GM21360 (cell line): Measurements from ENCODE around the gene ULK3.

Experiments
- ATAC-seq: cut with Tn5 transposase; IDR thresholded peaks from one replicate; pipeline ENCODE4 v1.9.1; 2021; ENCODE audit warnings: mild to moderate bottlenecking, moderate library complexity; ENCODE audit not compliant: unreplicated experiment

The ULK3 gene

GRCh38 chr15:74841891-74842373 lies 1.0 kb downstream of the ULK3 start:
- ATAC-seq = no peak

DNA sequence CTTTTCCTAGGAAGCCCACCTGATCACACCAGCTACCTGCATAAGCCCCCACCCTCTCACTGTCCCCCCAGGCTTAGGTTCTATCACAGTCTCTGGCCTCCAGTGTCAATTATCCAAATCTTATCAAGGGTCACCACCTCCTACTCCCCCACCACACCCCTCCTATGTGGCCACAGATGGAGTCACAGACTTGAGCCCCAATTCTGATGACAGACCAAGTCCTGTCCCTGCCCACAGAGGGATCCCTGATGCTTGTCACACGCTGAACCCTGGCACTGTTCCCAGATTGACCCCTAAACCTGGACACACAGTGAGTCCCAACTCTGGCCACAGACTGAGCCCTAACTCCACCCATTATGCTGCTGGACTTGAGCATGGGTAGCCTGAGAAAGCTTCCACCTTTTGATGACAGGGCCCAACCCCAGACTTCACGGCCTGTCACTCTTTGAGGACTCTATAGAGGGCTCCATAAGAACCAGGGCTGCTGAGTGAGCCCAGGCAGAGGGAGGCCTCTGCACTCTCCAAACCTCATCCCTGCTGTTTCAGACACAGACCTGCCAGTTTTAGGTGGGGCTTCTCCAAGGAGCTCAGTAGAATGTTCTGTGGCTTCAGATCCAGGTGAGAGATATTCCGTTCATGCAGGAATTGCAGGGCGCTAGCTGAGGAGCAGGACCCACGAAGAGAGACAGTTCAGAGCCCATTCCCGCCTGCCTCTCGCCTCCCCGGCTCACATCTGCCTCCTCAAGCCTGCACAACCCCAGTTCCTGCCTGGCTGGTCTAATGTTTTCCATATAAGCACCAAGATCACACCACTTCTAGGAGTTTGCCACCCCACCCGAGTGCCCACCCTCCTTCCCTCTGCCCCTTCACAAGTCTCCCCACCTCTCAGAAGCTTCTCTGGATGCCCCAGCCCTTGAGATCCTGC lies 1.8 kb downstream of the ULK3 start:
- no peak for ATAC-seq

DNA sequence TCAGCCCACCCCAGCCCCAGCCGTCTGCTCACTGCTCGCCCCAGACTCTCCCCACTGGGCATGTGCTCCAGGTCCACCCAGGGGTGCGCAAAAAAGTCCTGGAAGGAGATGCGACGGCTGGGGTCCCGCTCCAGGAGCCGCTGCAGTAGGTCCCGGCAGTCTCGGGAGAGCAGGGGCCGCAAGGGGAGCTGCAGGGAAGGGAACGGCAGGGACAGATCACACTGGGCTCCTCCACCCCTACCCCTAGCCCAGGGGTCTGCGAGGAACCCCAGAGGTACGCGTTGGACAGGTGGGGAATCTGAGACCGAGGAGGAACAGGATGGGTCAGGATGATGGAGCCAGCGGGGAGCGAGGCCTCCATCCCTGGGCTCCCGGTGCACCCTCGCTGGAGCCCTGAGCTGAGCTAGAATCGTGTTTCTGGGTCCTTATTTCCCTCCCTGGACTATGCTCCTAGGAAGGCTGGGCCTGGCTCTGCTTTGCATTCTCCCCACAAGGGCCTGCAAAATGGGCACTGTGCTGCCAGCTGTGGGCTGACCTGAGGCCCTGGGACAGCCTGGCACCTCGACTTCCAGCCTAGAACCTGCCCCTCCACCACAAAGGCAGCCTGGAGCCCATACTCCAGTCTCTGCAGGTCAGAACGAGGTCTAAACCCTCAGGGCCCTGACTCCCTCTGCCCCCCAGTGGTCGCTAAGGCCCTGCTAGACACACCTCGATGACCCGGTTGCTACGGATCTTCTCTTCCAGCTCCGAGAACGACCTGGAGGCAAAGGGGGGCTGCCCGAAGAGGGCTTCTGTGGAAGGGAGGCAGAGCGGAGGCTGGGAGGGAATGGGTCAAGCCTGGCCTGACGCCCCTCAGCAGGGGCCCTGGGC lies 3.2 kb downstream of the ULK3 start:
- ATAC-seq = no peak

DNA sequence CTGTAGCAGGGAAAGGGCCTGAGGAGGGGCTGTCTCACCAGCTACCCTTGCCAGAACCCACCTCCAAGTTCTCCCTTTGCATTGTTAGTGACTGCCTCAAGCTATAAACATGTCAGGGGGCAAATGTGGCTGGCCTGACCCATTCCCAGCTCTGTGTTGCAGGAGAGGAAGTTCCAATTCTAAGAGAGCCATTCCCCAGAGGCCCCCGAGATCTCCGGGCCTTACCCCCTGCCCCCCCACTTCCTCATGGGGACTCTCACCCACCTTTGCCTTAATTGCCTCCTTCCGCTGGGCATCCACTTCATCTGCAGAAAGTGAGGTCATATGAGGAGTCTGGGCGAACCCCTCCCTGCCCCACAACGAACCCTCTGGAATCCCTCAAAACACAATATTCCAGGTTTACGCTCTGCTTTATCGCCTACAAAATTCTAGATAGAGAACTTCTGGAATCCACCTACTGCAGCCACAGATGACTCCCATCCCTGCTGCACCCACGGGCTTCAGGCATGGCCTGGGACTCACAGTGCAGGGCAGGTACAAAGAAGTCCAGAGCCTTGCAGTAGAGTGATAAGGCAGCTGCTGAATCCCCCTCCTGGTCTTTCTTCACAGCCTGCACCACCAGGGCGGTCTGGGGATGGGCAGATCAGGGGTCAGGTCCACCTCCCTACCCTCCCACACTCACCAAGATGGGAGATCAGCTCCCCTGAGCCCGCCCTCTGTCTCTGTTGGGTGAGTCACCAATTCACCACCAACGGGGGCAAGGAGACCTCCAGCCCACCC lies 4.0 kb downstream of the ULK3 start:
- no peak for ATAC-seq

DNA sequence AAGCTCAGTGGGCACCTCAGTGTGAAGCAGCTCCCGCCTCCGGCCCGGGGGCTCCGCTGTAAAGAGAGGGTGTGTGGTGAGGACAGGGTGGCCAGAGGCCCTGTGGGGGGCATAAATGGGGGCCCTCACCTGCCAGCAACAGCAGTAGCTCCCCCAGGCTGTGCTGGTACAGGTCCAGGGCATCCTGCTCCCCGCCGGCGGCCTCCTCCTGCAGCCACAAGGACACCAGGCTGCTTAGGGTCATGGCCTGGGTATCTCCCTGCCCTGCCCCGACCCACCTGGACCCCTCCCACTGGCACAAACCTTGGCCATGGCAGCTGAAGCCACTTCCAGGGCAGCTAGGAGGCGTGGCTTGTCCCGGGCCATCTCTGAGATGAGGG lies 4.8 kb downstream of the ULK3 start:
- ATAC-seq = no peak

- ATAC-seq = no peak
Measured at GRCh38 chr15:74837482-74838136, 5.3 kb downstream of the ULK3 start.

- no peak for ATAC-seq
Measured at GRCh38 chr15:74836846-74837245, 6.1 kb downstream of the ULK3 start.

DNA sequence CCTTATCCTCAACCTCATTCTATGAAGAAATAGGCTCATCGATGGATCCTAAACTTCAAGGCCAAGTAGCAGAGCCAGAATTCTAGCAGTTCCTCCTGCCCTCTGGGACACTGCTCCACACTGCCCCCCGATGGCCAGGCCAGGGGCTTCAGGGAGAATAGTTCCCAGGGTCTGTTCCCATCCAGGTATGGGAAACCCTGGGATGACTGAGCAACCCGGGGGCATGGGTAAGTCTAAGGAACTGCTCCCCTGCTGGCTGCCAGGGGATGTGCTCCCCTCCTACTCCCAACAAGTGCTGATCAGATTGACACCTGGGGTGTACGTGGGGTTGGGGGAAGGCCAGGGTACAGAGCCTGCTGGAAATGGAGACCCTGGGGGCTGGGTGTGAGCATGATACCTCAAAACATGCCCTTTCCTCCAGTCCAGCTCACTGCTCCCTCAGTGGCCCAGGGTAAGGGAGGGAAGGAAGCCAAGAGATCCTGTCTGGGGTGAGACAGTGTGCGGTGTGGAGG lies 7.6 kb downstream of the ULK3 start:
- ATAC-seq = no peak

GRCh38 chr15:74833376-74834107 lies 9.4 kb downstream of the ULK3 start:
- no peak for ATAC-seq

GRCh38 chr15:74832826-74833225 lies 10.1 kb downstream of the ULK3 start:
- ATAC-seq = no peak

GRCh38 chr15:74831813-74832495 lies 11.0 kb downstream of the ULK3 start:
- no peak for ATAC-seq

- ATAC-seq = no peak
Measured at GRCh38 chr15:74830868-74831267, 12.1 kb downstream of the ULK3 start.

- no peak for ATAC-seq
Measured at GRCh38 chr15:74829991-74830390, 13.0 kb downstream of the ULK3 start.

DNA sequence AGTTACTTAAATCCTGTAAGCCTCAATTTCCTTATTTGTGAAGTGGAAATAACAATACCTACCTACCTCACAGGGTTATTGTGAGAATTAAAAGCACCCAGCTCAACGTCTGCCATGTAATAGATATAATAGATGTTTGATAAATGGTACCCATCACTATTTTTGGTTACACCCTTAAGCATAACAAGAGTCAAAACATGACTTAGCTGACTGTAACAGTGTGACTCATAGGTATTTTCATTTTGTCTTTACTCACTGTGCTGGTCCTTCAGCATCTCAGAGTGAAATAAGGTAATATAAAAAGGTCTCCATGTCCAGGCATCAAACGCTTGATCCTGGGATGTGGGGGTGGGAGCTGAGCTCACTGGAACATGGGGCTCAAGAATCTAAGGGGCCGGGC lies 13.5 kb downstream of the ULK3 start:
- ATAC-seq = no peak

DNA sequence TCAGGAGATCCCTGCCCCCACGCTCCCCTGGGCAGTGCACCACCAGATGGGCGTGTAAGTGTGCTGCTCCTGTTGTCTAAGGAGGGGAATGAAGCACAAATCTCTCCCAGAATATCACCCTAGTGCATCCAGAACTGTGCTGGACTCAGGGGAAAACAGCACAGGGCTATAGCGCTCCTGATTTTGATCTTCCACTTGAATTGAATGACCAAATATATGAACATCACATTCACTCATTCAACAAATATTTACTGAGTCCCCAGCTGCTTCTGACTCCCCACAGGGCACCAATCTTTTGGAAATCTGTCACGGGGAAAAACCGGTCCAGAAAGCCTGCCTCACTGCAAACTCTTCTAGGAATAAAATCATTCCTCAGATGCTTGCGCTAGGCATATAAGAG lies 14.1 kb downstream of the ULK3 start:
- ATAC-seq = no peak

- ATAC-seq = no peak
Measured at GRCh38 chr15:74827614-74828013, 15.3 kb downstream of the ULK3 start.

- no peak for ATAC-seq
Measured at GRCh38 chr15:74826921-74827320, 16.0 kb downstream of the ULK3 start.

DNA sequence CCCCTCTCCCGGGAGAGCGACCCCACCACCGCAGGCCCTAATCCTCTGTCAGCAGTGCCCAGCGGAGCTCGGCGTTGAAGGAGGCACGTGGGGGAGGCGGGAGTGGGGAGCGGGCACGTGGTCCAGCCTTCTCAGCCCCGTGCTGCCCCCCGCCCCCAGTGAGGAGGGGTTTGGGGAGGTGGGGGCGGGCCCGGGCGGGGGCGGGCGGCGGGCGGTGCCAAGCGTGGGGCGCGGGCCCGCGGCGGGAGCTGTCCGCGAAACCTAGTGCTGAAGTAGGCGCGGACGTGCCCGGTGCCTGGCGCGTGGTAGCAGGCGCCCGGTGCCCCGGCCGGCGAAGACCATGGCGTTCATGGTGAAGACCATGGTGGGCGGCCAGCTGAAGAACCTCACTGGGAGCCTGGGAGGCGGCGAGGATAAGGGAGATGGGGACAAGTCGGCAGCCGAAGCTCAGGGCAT lies 16.6 kb downstream of the ULK3 start, which contains the start of gene CPLX3:
TSS of gene CPLX3 (plus strand) at position 264 of the 456 bp plus-strand sequence. CDS start at position 341, 77 bp downstream.
- no peak for ATAC-seq

DNA sequence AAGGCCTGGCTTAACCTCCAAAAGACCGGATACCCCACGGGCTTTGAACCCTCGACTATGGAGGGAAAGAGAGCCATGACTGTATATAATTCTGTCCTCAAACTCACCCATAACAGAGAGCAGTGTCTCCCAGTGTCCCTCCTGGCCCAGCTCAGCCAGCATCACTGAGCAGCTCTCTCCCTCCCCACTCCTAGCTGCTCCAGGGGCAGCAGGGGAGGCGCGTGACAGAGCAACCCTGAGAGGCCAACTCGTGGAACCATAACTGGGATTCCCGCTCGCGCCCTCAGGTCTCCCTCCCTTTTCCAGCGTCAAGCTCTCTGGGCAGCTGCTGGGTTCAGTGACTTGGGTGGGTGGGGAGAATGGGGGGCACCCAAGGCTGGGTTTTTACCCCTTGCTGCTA lies 17.1 kb downstream of the ULK3 start:
- ATAC-seq = no peak
